ENCODE results near the gene CPLANE2.
A peak's percentile ranks its signal among the peaks of the same experiment; 100 is the strongest.

Gene CPLANE2

GRCh38 chr1:16212251-16212961 is 24.6 kb downstream of the CPLANE2 start, which contains the start of gene ARHGEF19:
Gene ARHGEF19, minus strand, starts transcription at chr1:16212652. Its CDS starts 3,598 bp downstream, at chr1:16209054.
- Histone ChIP-seq H3K36me3 (ENCODE audit: insufficient read depth, low read length) (no peaks in the 10 kb centered on the region), H3K9ac (ENCODE audit: low read depth, low read length) (peak within 1 kb of the TSS; percentile 34; the same call in 1 of the 2 replicates), H3K9me3 (ENCODE audit: control insufficient read depth, insufficient read depth, low read length) (no peaks in the 10 kb centered on the region), H3K4me1 (ENCODE audit: insufficient read depth, low read length) (peaks cover 5% of the 10 kb centered on the region)

GRCh38 chr1:16211824-16212223 is 25.2 kb downstream of the CPLANE2 start:
- Histone ChIP-seq H3K9me3 (ENCODE audit: control insufficient read depth, insufficient read depth, low read length) (no peaks in the 10 kb centered on the region), H3K9ac (ENCODE audit: low read depth, low read length) (no peak overlapping the region), H3K4me1 (ENCODE audit: insufficient read depth, low read length) (peaks cover 5% of the 10 kb centered on the region), H3K36me3 (ENCODE audit: insufficient read depth, low read length) (no peaks in the 10 kb centered on the region)

DNA sequence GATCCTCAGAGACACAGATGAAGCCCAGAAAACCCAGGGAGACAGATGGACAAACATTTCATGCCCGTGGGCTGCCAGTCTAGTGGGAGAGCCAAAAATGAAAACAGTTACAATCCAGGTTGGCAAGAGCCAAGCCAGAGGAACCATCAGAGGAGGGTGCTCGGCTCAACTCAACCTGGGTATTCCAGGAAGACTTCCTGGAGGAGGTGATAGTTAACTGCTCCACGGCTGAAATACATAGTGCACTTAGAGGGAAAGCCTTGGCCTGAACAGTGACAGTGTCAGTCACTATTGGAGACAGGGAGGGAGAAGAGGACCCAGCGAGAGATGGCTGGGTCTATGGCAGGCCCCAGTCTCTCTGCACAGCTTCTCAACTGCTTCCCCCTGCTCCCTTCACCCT is 26.4 kb downstream of the CPLANE2 start:
- no peaks in the 10 kb centered on the region for H3K9me3 ChIP-seq (ENCODE audit: control insufficient read depth, insufficient read depth, low read length)
- H3K4me1 ChIP-seq (ENCODE audit: insufficient read depth, low read length): peaks cover 5% of the 10 kb centered on the region
- H3K9ac ChIP-seq (ENCODE audit: low read depth, low read length): no peak overlapping the region
- no peaks in the 10 kb centered on the region for H3K36me3 ChIP-seq (ENCODE audit: insufficient read depth, low read length)

DNA sequence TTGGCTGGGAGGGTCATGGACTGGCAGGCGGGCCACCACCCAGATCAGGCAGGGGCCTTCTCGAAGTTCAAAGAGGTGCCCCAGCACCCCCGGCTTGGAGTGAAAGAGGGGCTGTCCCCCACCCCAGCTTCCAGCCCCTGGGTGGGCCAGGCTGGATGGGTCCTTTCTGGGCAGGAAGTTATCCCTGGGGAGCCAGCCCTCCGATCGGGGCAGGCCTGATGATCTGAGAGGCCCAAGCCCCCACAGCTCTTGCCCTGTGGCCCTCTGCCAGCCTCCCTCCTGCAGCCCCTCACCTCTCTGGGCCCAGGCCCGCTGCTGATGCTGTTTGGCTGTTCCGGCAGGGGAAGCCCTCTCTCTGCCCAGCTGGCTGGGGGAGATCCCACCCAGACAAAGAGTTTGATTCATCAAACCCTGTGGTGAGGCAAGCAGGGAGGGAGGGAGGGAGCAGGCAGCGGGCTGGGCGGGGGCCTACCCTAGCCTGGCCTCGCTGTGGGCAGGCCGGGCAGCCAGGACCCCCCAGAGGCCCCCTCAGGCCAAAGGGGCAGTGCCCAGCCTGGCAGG is 27.1 kb downstream of the CPLANE2 start:
- H3K4me1 ChIP-seq (ENCODE audit: insufficient read depth, low read length): peaks cover 5% of the 10 kb centered on the region
- H3K9me3 ChIP-seq (ENCODE audit: control insufficient read depth, insufficient read depth, low read length): no peaks in the 10 kb centered on the region
- H3K9ac ChIP-seq (ENCODE audit: low read depth, low read length): no peak overlapping the region
- H3K36me3 ChIP-seq (ENCODE audit: insufficient read depth, low read length): no peaks in the 10 kb centered on the region

DNA sequence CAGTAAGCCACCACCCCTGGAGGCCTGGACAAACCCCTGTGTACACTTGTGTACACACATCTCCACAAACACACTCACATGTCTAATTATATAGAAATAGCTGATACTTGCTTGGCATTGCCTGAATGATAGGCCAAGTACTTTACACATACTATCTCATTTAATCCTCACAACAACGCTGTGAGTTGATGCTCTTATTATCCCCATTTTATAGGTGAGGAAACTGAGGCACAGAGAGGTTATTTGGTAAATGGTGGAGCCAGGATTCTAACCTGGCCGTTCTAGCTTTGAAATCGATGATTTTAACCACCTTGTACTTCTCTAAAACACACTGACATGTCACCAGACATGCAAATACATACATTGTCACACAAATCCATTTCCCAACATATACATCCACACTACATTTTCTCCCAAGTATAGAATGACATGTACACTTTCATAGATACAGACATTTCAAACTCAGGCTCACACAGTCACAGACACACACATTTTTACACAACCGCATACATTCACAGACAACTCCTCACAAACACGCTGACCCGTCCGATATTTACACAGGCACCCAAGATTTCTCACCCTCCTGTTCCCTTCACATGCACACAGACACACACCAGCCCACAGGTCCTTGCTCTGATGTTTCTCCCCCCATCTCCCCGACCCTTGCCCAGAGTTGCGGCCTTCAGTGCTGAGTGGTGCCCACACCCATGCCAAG is 27.7 kb downstream of the CPLANE2 start:
- H3K9me3 ChIP-seq (ENCODE audit: control insufficient read depth, insufficient read depth, low read length): no peaks in the 10 kb centered on the region
- peaks cover 5% of the 10 kb centered on the region for H3K4me1 ChIP-seq (ENCODE audit: insufficient read depth, low read length)
- no peaks in the 10 kb centered on the region for H3K36me3 ChIP-seq (ENCODE audit: insufficient read depth, low read length)
- H3K9ac ChIP-seq (ENCODE audit: low read depth, low read length): no peak overlapping the region

DNA sequence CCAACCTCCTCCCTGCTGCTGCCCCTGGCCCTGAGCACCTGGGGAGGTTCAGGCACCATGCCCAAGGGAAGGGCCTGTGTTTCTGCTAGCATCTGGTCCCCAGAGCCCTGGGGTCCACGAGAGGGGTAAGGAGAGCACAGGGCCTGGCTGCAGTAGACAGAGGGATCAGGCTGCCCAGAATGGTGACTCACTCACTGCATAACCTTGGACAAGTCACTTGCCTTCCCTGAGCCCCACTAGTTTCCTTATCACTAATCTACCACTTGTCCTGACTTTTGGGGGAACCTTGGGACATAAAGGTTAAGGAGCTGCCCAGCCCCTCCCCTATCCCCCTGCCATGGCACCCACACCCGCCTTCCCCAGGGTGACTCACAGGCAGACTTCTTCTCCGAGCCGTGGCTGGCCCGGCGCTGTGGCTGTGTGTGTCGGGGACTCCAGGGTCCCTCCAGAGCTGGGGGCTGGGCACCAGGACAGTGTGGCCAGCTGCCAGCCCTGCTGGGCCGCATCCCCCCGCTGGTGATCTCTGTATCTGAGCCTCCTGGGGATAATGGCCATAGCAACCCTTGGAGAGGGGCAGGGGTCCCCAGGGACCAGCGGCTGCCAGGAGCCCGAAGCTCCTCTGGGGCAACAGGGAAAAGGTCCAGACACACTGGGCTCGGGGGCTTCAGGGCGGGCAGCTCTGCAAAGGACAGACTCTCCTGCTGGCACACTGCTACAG is 28.6 kb downstream of the CPLANE2 start:
- peaks cover 5% of the 10 kb centered on the region for H3K4me1 ChIP-seq (ENCODE audit: insufficient read depth, low read length)
- no peaks in the 10 kb centered on the region for H3K36me3 ChIP-seq (ENCODE audit: insufficient read depth, low read length)
- H3K9ac ChIP-seq (ENCODE audit: low read depth, low read length): peak overlapping the region; percentile 83; the same call in 1 of the 2 replicates
- H3K9me3 ChIP-seq (ENCODE audit: control insufficient read depth, insufficient read depth, low read length): no peaks in the 10 kb centered on the region

- no peaks in the 10 kb centered on the region; the same call in 1 of the 2 replicates for H3K4me1 ChIP-seq (ENCODE audit: insufficient read depth, low read length)
- peak overlapping the region; percentile 83 for H3K9ac ChIP-seq (ENCODE audit: low read depth, low read length)
- H3K36me3 ChIP-seq (ENCODE audit: insufficient read depth, low read length): no peaks in the 10 kb centered on the region
- H3K9me3 ChIP-seq (ENCODE audit: control insufficient read depth, insufficient read depth, low read length): no peaks in the 10 kb centered on the region
These were observed 29.4 kb downstream of the CPLANE2 start for GRCh38 chr1:16207318-16208269.

DNA sequence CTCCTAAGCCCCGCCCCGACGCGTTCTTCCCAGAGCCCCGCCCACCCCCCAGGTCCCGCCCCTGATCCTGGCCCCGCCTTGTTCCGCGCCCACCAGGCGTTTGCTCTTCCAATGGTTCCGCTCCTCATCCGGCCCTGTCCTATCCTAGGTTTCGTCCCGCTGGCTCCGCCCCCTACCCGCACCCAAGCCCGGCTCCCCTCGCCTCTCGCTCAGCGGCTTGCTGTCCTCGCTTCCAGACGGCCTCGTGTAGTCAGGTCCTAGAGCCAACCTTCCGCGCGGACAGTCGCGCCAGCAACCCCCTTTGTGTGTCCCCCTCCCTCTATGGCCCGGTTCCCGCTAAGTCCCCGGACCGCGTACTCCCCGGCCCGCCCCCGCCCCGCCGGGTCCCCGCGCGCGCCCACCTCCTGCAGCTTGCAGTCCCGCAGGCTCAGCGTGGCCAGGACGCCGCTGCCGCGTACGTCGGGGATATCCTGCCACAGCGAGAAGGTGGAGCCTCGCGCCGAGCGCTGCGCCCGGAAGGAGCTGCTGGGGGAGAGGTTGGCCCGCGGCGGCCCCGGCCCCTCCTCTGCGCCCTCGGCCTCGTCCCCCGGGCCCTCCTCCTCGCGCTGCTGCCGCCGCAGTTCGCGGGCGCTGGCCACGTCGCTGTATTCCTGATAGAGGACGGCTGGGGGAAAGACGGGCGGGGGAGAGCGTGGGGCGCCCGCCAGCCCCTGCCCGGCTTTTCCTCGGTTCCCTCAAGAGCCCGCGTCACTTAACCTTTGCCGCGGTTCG is 30.3 kb downstream of the CPLANE2 start:
- Histone ChIP-seq H3K36me3 (ENCODE audit: insufficient read depth, low read length) (no peaks in the 10 kb centered on the region), H3K9me3 (ENCODE audit: control insufficient read depth, insufficient read depth, low read length) (no peaks in the 10 kb centered on the region), H3K4me1 (ENCODE audit: insufficient read depth, low read length) (no peaks in the 10 kb centered on the region; the same call in 1 of the 2 replicates), H3K9ac (ENCODE audit: low read depth, low read length) (peak overlapping the region; percentile 83)

- no peaks in the 10 kb centered on the region for H3K9me3 ChIP-seq (ENCODE audit: control insufficient read depth, insufficient read depth, low read length)
- peak overlapping the region; percentile 77 for H3K9ac ChIP-seq (ENCODE audit: low read depth, low read length)
- H3K36me3 ChIP-seq (ENCODE audit: insufficient read depth, low read length): no peaks in the 10 kb centered on the region
- H3K4me1 ChIP-seq (ENCODE audit: insufficient read depth, low read length): no peaks in the 10 kb centered on the region; the same call in 1 of the 2 replicates
These were observed 31.0 kb downstream of the CPLANE2 start for GRCh38 chr1:16205891-16206546.

DNA sequence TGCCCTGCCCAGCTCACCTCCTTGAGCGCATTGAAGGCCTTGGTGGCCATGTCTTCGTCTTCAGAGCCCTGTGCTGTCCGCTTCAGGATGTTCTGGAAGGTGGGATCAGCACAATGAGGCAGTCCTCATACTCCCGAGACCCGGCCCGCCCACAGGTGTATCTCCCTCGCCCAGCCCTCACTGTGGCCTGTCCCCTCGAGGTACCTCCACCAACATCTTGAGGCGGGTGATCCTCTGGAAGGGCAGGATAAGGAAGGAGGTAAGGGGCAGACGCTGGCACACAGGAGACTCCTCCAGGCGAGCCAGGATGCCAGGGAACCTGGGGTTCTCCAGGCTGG is 31.7 kb downstream of the CPLANE2 start:
- Histone ChIP-seq H3K9me3 (ENCODE audit: control insufficient read depth, insufficient read depth, low read length) (no peaks in the 10 kb centered on the region), H3K36me3 (ENCODE audit: insufficient read depth, low read length) (no peaks in the 10 kb centered on the region), H3K4me1 (ENCODE audit: insufficient read depth, low read length) (no peaks in the 10 kb centered on the region; the same call in 1 of the 2 replicates), H3K9ac (ENCODE audit: low read depth, low read length) (no peak overlapping the region)

DNA sequence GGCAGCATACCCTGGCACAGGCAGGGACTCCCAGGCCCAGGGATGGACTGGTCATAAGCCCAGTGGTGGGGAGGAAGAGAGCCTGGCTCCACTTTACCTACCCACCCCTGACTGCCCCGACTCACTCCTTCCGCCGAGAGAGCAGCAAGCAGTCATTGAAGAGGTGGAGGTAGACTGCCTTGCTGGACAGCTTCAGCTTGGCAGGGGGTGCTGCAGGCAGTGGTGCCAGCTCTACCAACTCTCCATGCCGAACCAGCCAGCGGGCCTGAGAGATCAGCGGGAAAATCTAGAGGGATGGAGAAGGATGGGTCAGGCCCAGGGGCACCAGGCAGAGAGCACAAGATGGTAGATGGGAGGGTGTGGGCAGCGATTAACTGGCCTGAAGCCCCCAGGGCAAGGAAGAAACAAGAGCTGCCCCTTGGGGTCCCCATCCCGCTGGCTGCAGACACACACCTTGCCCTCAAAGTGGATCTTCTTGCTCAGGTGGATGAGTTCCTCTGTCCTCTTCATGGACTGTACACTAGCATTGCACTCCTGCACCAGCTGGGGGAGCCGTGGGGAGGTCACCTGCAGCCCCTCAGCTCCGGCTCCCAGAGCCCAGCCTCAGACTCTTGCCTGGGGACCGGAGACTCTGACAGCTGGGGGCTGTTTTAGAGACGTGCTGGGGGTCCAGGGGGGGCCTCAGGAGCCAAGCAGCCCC is 32.2 kb downstream of the CPLANE2 start:
- no peaks in the 10 kb centered on the region; the same call in 1 of the 2 replicates for H3K4me1 ChIP-seq (ENCODE audit: insufficient read depth, low read length)
- H3K9me3 ChIP-seq (ENCODE audit: control insufficient read depth, insufficient read depth, low read length): no peaks in the 10 kb centered on the region
- no peaks in the 10 kb centered on the region for H3K36me3 ChIP-seq (ENCODE audit: insufficient read depth, low read length)
- no peak overlapping the region for H3K9ac ChIP-seq (ENCODE audit: low read depth, low read length)

DNA sequence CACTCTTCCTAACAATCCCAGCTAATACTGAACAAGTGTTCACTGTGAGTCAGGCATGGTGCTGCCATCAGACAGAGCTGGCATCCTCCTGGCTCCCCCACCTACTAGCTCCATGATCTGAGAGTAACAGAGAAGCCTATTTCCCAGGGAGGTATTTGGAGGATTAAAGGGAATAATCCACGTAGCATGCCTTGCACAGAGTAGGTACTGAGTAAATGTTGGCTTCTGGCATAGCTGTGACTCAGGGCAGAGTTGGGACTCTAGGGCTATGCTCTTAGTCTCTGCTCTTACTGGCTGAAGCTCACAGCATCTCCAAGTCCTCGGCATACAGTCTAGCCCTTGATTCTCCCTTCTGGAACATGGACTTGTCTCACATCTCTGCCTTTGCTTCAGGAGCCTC is 32.8 kb downstream of the CPLANE2 start:
- Histone ChIP-seq H3K4me1 (ENCODE audit: insufficient read depth, low read length) (no peaks in the 10 kb centered on the region; the same call in 1 of the 2 replicates), H3K9me3 (ENCODE audit: control insufficient read depth, insufficient read depth, low read length) (no peaks in the 10 kb centered on the region), H3K36me3 (ENCODE audit: insufficient read depth, low read length) (no peaks in the 10 kb centered on the region), H3K9ac (ENCODE audit: low read depth, low read length) (no peak overlapping the region)
